Uterus (tissue), 2 donors: ENCODE measurements around the gene ADAMTS17.

Experiments used
- CTCF ChIP-seq, 4 experiments: fragments of 200-600 bp in 2 of 4; fragments of 450-650 bp in 2 of 4; sonication (generic) in 2 of 4; IDR thresholded peaks; one replicate each; pipeline ENCODE4 v1.5.1; 2016 to 2019; ENCODE audit warnings: antibody characterized with exemption in 4 of 4, mild to moderate bottlenecking in 2 of 4, moderate library complexity in 1 of 4
- POLR2A ChIP-seq, 2 donors: fragments of 450-650 bp; IDR thresholded peaks; one replicate each; pipeline ENCODE4 v1.6.1; 2016; ENCODE audit warnings: antibody characterized with exemption in 2 of 2, mild to moderate bottlenecking in 1 of 2, moderate library complexity in 1 of 2

DNA sequence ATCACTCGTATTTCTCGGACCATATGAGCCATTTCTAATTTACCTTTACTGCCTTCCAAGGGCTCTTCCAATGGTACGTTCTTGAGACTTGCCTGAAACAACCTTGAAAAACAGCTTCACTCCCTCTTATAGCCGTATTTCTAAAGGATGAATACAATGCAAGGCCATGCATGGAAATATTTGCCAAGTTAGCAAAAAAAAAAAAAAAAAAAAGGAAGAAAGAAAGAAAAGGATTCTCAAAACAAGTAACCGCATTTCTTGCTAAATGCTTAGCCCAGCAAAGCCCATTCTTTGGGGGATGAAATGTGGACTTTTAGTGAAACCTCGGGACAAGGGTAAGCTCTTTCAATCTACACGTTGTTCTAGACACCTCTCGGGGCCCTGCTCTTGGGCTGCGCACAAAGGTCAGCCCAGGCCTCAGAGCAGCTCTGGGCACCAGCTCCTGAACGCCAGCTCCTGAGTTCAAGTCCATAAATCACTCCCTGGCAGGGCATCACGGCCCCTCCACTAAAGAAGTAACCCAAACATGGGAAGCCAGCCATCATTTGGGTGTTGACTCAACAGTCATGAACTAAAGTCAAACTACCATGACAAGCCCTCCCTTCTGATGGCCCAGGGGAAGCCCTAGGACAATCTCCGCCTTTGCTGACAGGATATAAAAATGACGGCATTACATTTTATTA is 132.7 kb downstream of the ADAMTS17 start:
- no peak for TF ChIP-seq CTCF (IDR thresholded peaks at IDR 0.05)
- TF ChIP-seq POLR2A (IDR thresholded peaks at IDR 0.05) = no peak
